Fibroblast of peridontal ligament (primary cell): ENCODE data around the gene PTPRQ.

Experiments used
- DNase-seq: peaks from one replicate; pipeline ENCODE4 v3.0.0-alpha.2; 2010; ENCODE audit errors: extremely low read depth

Gene PTPRQ

GRCh38 chr12:80553316-80553715 lies 109.3 kb downstream of the PTPRQ start:
- DNase-seq: peak; percentile 94

GRCh38 chr12:80556566-80556965 lies 112.5 kb downstream of the PTPRQ start:
- DNase-seq: peak; percentile 14

GRCh38 chr12:80559766-80560165 lies 115.7 kb downstream of the PTPRQ start:
- no peak for DNase-seq

- peak; percentile 50 for DNase-seq
Measured at GRCh38 chr12:80565271-80565670, 121.2 kb downstream of the PTPRQ start.

- peak; percentile 61 for DNase-seq
Measured at GRCh38 chr12:80567401-80567800, 123.4 kb downstream of the PTPRQ start.

GRCh38 chr12:80576641-80577418 lies 132.8 kb downstream of the PTPRQ start:
- no peak for DNase-seq

- peak; percentile 98 for DNase-seq
Measured at GRCh38 chr12:80580254-80580653, 136.2 kb downstream of the PTPRQ start.

GRCh38 chr12:80581783-80582182 lies 137.7 kb downstream of the PTPRQ start:
- no peak for DNase-seq

GRCh38 chr12:80582431-80582830 lies 138.4 kb downstream of the PTPRQ start:
- peak; percentile 53 for DNase-seq

GRCh38 chr12:80589077-80589476 lies 145.0 kb downstream of the PTPRQ start:
- no peak for DNase-seq

- peak; percentile 66 for DNase-seq
Measured at GRCh38 chr12:80590085-80590484, 146.1 kb downstream of the PTPRQ start.

- peak; percentile 89 for DNase-seq
Measured at GRCh38 chr12:80593766-80594165, 149.7 kb downstream of the PTPRQ start.

GRCh38 chr12:80596509-80596908 lies 152.5 kb downstream of the PTPRQ start:
- DNase-seq: no peak

GRCh38 chr12:80598004-80598606 lies 154.1 kb downstream of the PTPRQ start:
- DNase-seq: peak; percentile 80

- no peak for DNase-seq
Measured at GRCh38 chr12:80602455-80602854, 158.4 kb downstream of the PTPRQ start.

GRCh38 chr12:80607361-80608135 lies 163.5 kb downstream of the PTPRQ start:
- no peak for DNase-seq

GRCh38 chr12:80617733-80618132 lies 173.7 kb downstream of the PTPRQ start:
- no peak for DNase-seq

- no peak for DNase-seq
Measured at GRCh38 chr12:80620281-80620680, 176.2 kb downstream of the PTPRQ start.

- DNase-seq: peak; percentile 49
Measured at GRCh38 chr12:80622271-80622670, 178.2 kb downstream of the PTPRQ start.

- no peak for DNase-seq
Measured at GRCh38 chr12:80625051-80625450, 181.0 kb downstream of the PTPRQ start.

- peak; percentile 27 for DNase-seq
Measured at GRCh38 chr12:80625901-80626300, 181.9 kb downstream of the PTPRQ start.

- peak; percentile 32 for DNase-seq
Measured at GRCh38 chr12:80627782-80628181, 183.7 kb downstream of the PTPRQ start.

- DNase-seq: no peak
Measured at GRCh38 chr12:80632835-80633234, 188.8 kb downstream of the PTPRQ start.
